ENCODE measurements around the gene CDIP1.

GRCh38 chr16:4529085-4530060 is 9.2 kb downstream of the CDIP1 start:
- no peak for TF ChIP-seq ZBTB7A (tag by site-specific recombination; IDR thresholded peaks at IDR 0.05; ENCODE audit: low read depth)
- no peak for TF ChIP-seq ZNF785 (tag by site-specific recombination; IDR thresholded peaks at IDR 0.05)
- no peak for TF ChIP-seq ZNF433 (tag by site-specific recombination; IDR thresholded peaks at IDR 0.05; ENCODE audit: low read depth)
- TF ChIP-seq CTCF (tag by site-specific recombination; IDR thresholded peaks at IDR 0.05), result no peak
- no peak for TF ChIP-seq YY1 (tag by site-specific recombination; IDR thresholded peaks at IDR 0.05)
- no peak for TF ChIP-seq KLF9 (tag by site-specific recombination; IDR thresholded peaks at IDR 0.05; ENCODE audit: low read depth)
- no peak for TF ChIP-seq HOXC10 (CRISPR knock-in tag; IDR thresholded peaks at IDR 0.05)
- TF ChIP-seq, protein P1, sequence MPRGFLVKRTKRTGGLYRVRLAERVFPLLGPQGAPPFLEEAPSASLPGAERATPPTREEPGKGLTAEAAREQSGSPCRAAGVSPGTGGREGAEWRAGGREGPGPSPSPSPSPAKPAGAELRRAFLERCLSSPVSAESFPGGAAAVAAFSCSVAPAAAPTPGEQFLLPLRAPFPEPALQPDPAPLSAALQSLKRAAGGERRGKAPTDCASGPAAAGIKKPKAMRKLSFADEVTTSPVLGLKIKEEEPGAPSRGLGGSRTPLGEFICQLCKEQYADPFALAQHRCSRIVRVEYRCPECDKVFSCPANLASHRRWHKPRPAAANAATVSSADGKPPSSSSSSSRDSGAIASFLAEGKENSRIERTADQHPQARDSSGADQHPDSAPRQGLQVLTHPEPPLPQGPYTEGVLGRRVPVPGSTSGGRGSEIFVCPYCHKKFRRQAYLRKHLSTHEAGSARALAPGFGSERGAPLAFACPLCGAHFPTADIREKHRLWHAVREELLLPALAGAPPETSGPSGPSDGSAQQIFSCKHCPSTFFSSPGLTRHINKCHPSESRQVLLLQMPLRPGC (tag by site-specific recombination; IDR thresholded peaks at IDR 0.05), result no peak
- TF ChIP-seq ZNF701 (tag by site-specific recombination; IDR thresholded peaks at IDR 0.05), result no peak
- TF ChIP-seq REPIN1 (tag by site-specific recombination; IDR thresholded peaks at IDR 0.05; ENCODE audit: low read depth), result no peak
- TF ChIP-seq ZNF558 (tag by site-specific recombination; IDR thresholded peaks at IDR 0.05), result no peak
- TF ChIP-seq ZNF114 (tag by site-specific recombination; IDR thresholded peaks at IDR 0.05), result no peak
- TF ChIP-seq ZNF76 (tag by site-specific recombination; IDR thresholded peaks at IDR 0.05; ENCODE audit: borderline replicate concordance, low read depth), result no peak
